Measurements from ENCODE around the gene ROPN1L. TPM values are rescaled to one million over a fixed set of nuclear protein-coding genes. Genes with fewer than 3 reads are reported as not detected.

ROPN1L gene
- total RNA-seq, 1 experiment from 2014 or later: 0.66 TPM

DNA sequence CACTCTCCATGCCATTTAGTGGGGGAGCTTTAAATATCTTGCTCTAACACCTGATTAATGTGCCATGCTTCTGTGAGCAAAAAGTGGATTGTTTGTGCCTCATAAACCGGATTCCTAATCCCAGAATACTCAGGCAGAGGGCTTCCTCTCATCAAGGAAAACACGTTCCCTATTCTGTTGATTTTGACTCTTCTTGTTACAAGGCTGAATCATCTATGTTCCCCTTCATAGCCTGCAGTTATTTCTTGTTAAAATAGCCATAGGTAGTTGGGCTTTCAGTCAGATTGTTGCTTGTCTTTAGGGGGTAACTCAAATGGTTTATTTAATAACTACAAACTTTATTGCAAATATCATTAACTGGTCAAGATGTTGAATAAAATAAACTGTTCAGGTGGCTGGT is 26.6 kb downstream of the ROPN1L start:
- Histone ChIP-seq H3K4me1 (ENCODE audit: control insufficient read depth in 1 of 2, insufficient read depth in 2 of 2, low read length in 2 of 2) (peaks cover 0 to 10% of the 10 kb centered on the region in 2 experiments; a peak in 2 of 4 replicates), H3K79me2 (ENCODE audit: insufficient read depth, low read length) (no peaks in the 10 kb centered on the region), H3K4me3 (replicated peaks in 1 of 2; ENCODE audit: low read depth in 1 of 2, low read length in 2 of 2) (no peak overlapping the region), H3K36me3 (ENCODE audit: control insufficient read depth in 1 of 2, insufficient read depth in 2 of 2, low read length in 2 of 2) (no peaks in the 10 kb centered on the region), H3K9me2 (ENCODE audit: insufficient read depth) (no peaks in the 10 kb centered on the region), H3K4me2 (ENCODE audit: low read length) (no peak overlapping the region), H4K20me1 (ENCODE audit: insufficient read depth) (no peaks in the 10 kb centered on the region), H2AFZ (ENCODE audit: low read depth, low read length, poor library complexity, severe bottlenecking) (no peak overlapping the region), H3K9ac (ENCODE audit: low read length) (no peak overlapping the region), H3K27ac (ENCODE audit: low read depth, low read length) (no peak overlapping the region), H3K9me3 (ENCODE audit: control insufficient read depth in 1 of 2, insufficient read depth in 1 of 2, low read depth in 1 of 2, low read length in 2 of 2) (no peaks in the 10 kb centered on the region), H3K27me3 (ENCODE audit: insufficient read depth, low read length) (no peaks in the 10 kb centered on the region)
- TF ChIP-seq EGR1 (IDR thresholded peaks at IDR 0.05; ENCODE audit: low read depth): no peak
- TF ChIP-seq, protein P1, sequence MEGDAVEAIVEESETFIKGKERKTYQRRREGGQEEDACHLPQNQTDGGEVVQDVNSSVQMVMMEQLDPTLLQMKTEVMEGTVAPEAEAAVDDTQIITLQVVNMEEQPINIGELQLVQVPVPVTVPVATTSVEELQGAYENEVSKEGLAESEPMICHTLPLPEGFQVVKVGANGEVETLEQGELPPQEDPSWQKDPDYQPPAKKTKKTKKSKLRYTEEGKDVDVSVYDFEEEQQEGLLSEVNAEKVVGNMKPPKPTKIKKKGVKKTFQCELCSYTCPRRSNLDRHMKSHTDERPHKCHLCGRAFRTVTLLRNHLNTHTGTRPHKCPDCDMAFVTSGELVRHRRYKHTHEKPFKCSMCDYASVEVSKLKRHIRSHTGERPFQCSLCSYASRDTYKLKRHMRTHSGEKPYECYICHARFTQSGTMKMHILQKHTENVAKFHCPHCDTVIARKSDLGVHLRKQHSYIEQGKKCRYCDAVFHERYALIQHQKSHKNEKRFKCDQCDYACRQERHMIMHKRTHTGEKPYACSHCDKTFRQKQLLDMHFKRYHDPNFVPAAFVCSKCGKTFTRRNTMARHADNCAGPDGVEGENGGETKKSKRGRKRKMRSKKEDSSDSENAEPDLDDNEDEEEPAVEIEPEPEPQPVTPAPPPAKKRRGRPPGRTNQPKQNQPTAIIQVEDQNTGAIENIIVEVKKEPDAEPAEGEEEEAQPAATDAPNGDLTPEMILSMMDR (IDR thresholded peaks at IDR 0.05 in 2 of 3, conservative IDR thresholded peaks at IDR 0.05 in 1 of 3; ENCODE audit: borderline replicate concordance in 1 of 3, insufficient read depth in 1 of 3, low read depth in 2 of 3, low read length in 2 of 3): no peak
- no peak for TF ChIP-seq YY1 (IDR thresholded peaks at IDR 0.05; ENCODE audit: extremely low read depth, insufficient replicate concordance, low read depth, low read length)
- no peak for TF ChIP-seq ELF1 (IDR thresholded peaks at IDR 0.05; ENCODE audit: borderline replicate concordance, low read depth)
- no peak for TF ChIP-seq EZH2phosphoT487 (IDR thresholded peaks at IDR 0.05; ENCODE audit: borderline replicate concordance)
- TF ChIP-seq, protein P2, sequence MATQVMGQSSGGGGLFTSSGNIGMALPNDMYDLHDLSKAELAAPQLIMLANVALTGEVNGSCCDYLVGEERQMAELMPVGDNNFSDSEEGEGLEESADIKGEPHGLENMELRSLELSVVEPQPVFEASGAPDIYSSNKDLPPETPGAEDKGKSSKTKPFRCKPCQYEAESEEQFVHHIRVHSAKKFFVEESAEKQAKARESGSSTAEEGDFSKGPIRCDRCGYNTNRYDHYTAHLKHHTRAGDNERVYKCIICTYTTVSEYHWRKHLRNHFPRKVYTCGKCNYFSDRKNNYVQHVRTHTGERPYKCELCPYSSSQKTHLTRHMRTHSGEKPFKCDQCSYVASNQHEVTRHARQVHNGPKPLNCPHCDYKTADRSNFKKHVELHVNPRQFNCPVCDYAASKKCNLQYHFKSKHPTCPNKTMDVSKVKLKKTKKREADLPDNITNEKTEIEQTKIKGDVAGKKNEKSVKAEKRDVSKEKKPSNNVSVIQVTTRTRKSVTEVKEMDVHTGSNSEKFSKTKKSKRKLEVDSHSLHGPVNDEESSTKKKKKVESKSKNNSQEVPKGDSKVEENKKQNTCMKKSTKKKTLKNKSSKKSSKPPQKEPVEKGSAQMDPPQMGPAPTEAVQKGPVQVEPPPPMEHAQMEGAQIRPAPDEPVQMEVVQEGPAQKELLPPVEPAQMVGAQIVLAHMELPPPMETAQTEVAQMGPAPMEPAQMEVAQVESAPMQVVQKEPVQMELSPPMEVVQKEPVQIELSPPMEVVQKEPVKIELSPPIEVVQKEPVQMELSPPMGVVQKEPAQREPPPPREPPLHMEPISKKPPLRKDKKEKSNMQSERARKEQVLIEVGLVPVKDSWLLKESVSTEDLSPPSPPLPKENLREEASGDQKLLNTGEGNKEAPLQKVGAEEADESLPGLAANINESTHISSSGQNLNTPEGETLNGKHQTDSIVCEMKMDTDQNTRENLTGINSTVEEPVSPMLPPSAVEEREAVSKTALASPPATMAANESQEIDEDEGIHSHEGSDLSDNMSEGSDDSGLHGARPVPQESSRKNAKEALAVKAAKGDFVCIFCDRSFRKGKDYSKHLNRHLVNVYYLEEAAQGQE (IDR thresholded peaks at IDR 0.05; ENCODE audit: low read depth): no peak
- TF ChIP-seq SRF (IDR thresholded peaks at IDR 0.05; ENCODE audit: low read depth): no peak
- no peak for TF ChIP-seq ZFX (IDR thresholded peaks at IDR 0.05)
- no peak for TF ChIP-seq SP1 (IDR thresholded peaks at IDR 0.05; ENCODE audit: low read depth)
- TF ChIP-seq POLR2A (IDR thresholded peaks at IDR 0.05; ENCODE audit: borderline replicate concordance, extremely low read depth, insufficient read depth, insufficient read length): no peak
- TF ChIP-seq FOSL1 (IDR thresholded peaks at IDR 0.05; ENCODE audit: low read depth): no peak
- TF ChIP-seq, protein P3, sequence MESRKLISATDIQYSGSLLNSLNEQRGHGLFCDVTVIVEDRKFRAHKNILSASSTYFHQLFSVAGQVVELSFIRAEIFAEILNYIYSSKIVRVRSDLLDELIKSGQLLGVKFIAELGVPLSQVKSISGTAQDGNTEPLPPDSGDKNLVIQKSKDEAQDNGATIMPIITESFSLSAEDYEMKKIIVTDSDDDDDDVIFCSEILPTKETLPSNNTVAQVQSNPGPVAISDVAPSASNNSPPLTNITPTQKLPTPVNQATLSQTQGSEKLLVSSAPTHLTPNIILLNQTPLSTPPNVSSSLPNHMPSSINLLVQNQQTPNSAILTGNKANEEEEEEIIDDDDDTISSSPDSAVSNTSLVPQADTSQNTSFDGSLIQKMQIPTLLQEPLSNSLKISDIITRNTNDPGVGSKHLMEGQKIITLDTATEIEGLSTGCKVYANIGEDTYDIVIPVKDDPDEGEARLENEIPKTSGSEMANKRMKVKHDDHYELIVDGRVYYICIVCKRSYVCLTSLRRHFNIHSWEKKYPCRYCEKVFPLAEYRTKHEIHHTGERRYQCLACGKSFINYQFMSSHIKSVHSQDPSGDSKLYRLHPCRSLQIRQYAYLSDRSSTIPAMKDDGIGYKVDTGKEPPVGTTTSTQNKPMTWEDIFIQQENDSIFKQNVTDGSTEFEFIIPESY (IDR thresholded peaks at IDR 0.05; ENCODE audit: extremely low read depth, insufficient replicate concordance, low read length): no peak
- TF ChIP-seq RAD21 (IDR thresholded peaks at IDR 0.05; ENCODE audit: low read depth): no peak
- no peak for TF ChIP-seq CBX3 (IDR thresholded peaks at IDR 0.05; ENCODE audit: low read depth)
- TF ChIP-seq SIN3A (IDR thresholded peaks at IDR 0.05; ENCODE audit: low read depth): no peak
- TF ChIP-seq EZH2 (IDR thresholded peaks at IDR 0.05): no peak
- no peak for TF ChIP-seq ZNF274 (IDR thresholded peaks at IDR 0.05; ENCODE audit: low read depth, low read length)
- ChIA-PET CTCF (interaction anchor here (1.8 kb wide), 1 partner anchor 159 kb away, joined by 8 read pairs; no protein-coding TSS in a partner anchor), POLR2A (no interaction called here), RAD21 (ENCODE audit: low non-redundant PET in 1 of 2, low total read pairs in 2 of 2, uncharacterized antibody in 2 of 2, unreplicated experiment in 2 of 2) (no interaction called here)
- ATAC-seq (no peak), DNase-seq (ENCODE audit: low read depth, low spot score) (no peak)
- intact Hi-C loops (cut with micrococcal nuclease): no loop called here
- no TSS peak for BruUV-seq (replicated peaks)

All from HCT116 (cell line).